HG03025 (cell line): ENCODE data around the gene CELSR2.
"Not testable (repeated sequence)": the region's sequence is repeated elsewhere in the genome, so short reads cannot be mapped to it uniquely, and the experiment has no call there.

Experiments used
- ATAC-seq: cut with Tn5 transposase; IDR thresholded peaks from one replicate; pipeline ENCODE4 v1.9.1; 2021; ENCODE audit warnings: mild to moderate bottlenecking, moderate library complexity; ENCODE audit not compliant: unreplicated experiment, low FRiP score

CELSR2 gene

DNA sequence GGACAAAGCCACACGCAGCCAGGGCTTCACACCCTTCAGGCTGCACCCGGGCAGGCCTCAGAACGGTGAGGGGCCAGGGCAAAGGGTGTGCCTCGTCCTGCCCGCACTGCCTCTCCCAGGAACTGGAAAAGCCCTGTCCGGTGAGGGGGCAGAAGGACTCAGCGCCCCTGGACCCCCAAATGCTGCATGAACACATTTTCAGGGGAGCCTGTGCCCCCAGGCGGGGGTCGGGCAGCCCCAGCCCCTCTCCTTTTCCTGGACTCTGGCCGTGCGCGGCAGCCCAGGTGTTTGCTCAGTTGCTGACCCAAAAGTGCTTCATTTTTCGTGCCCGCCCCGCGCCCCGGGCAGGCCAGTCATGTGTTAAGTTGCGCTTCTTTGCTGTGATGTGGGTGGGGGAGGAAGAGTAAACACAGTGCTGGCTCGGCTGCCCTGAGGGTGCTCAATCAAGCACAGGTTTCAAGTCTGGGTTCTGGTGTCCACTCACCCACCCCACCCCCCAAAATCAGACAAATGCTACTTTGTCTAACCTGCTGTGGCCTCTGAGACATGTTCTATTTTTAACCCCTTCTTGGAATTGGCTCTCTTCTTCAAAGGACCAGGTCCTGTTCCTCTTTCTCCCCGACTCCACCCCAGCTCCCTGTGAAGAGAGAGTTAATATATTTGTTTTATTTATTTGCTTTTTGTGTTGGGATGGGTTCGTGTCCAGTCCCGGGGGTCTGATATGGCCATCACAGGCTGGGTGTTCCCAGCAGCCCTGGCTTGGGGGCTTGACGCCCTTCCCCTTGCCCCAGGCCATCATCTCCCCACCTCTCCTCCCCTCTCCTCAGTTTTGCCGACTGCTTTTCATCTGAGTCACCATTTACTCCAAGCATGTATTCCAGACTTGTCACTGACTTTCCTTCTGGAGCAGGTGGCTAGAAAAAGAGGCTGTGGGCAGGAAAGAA, 25.5 kb downstream of the CELSR2 start:
- no peak for ATAC-seq

DNA sequence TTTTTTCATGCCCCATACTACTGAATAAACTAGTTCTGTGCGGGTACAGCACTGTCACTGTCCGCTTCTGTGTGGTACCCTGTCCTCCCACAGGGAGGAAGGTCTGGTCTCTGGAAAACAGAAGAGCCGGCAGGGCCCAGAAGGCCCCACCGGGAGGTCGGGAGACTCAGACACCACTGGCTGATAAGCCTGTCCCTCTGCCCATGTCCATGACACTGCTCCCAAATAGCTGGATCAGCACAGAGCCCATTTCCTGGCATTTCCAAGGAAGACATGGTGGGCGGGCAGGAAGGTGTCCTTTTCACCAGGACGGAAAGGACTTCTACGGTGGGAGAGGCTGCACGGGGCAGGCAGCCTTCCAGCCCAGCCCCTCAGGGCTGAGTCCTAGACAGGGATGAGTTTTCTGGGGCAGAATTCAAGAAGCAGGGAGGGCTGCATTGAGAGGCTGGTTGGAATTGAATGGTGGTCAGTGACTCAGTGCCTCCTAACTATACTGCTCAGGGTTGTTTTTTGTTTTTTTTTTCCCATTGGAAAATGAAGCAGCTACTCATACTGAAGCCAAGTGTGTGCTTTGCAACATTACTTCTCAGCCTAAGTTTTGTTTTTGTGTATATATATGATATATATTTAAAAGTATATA, 26.5 kb downstream of the CELSR2 start:
- ATAC-seq, result no peak

DNA sequence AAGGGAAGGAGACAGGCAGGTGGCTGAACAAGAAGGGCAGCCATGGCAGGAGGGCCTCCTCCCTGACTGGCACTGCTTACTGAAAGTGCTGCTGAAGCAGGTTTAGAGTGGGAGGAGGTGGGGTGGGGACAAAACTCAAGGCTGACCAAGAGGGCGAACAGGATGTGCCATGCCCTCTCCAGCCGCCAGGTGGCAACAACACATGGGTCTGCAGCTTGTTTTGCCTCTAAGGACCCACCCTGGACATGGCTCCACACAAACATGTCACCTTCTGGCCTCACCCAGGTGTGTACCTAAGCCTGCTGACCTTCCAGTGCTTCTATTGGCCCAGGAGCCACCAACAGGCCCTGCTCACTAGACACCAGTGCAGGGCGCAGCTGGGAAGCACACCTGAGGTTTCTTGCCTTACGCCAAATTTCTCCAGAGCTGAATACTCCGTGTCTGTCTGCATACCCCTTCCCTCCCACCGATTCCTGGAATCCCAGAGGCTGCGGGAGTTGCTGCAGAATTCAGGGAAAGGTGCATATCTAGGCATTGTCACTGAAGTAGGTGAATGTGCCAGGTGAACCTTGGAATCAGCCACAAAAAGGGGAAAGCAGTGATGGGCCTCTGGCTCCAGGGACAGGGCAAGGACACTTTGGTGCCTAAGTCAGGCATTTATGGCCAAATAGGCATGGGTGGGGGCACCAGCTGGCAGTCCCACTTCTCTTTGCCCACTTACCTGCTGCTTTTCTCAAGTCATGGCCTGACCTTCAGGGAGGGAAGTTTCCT, 28.3 kb downstream of the CELSR2 start:
- peak; percentile 64 for ATAC-seq

DNA sequence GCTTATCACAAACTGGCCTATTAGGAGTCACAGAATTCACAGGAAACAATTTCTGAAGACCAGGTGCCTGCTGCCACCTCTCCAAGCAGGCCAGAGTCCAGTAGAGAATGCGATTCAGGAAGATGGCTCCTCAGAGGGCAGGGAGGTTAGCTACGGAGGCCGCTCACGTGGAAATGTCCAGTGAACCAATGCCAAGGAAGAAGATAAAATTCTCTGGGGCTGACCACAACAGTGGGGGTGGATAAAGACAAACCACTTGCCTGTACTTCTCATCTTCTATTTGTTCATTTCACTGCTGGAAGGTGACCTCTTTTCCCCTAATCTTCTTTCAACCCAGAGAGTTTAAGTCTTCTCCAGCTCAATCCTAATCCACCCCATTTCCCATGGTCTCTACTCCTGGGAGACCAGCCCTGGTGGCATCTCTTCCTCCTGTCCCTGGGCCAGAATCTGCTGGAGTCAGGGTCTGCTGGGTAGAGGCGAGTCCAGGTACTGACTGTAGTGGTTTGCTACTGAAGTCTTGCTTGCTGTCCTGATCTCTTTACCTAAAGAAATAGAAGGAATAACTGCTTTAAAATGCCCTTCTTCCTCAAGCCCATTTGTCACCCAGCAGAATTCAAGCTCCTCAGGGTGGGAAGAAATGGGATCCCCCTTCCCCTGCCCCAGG, 30.4 kb downstream of the CELSR2 start:
- ATAC-seq, result no peak

DNA sequence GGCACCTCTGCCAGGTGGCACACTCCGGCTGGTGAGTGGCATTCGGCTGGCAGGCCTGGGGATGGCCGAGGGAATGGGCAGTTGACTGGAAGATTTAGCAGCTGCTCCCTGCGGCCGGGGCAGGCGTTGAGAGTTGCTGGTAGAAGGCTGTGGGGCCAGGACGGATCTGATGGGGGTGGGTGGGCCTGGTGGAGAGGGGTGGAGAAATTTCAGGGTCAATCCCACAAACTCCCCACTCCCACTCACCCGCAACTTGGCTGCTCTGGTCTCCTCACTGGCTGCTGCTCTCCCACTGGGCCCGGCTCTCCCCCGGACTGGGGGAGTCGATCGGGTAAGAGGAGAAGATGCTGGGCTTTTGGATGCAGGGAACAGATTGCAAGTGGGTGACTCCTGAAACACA, 31.5 kb downstream of the CELSR2 start:
- ATAC-seq, result no peak

DNA sequence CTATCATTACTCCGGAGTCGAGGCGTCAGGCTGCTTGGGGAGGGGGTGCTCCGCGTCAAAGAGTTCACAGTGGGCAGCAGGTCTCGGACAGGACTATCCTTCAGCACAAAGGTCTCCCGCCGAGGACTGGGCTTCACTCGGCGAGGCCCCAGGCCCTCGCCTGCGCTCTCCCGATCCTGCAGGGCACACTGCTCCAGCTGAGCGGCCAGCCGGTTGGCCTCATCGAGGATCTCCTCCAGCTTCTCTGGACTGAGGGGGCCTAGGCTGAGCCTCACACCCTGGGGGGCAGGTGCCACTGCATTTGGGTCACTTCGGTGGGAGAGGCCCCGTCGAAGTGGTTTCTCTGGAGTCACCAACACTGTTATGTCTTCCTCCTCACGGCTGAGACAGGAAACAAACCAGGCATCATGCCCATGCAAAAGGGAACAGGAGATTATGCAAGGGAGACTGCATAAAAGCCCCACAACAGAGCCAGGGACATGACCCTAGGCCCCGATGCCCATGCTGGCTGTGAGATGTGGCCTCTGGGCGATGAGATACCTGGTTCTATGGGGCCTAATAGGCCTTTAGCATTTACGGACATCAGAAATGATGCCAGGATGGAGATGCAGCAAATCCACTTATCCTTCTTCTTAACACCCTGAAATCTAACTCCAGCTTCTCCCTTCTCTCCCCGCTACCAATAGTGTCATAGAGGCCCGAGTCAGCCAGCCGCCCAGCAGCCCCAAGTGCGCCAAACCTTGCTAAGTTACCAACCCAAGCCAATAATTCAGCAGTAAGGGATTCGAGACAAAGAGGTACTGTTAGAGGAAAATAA, 32.5 kb downstream of the CELSR2 start:
- ATAC-seq, result no peak

DNA sequence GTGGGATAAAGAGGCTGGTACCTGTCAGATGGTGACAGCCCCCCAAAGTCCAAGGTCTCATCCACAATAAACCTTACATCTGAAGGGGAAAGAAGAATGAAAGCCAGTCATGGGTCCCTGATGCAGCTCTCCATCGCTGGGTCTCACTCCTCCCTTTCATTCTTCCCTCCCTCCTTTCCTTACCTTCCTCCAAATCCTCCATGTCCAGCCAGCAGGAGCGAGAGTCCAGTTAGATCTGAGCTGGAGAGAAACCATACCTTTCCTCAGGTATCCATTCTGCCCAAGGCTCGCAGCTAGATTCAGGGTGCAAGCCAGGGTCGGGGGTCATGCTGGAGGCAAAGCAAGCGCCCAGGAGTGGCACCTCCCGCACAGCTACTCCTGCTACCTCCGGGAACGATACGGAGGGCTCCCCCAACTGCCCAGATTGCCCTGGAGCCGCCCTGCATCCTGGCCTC, 33.2 kb downstream of the CELSR2 start:
- no peak for ATAC-seq

DNA sequence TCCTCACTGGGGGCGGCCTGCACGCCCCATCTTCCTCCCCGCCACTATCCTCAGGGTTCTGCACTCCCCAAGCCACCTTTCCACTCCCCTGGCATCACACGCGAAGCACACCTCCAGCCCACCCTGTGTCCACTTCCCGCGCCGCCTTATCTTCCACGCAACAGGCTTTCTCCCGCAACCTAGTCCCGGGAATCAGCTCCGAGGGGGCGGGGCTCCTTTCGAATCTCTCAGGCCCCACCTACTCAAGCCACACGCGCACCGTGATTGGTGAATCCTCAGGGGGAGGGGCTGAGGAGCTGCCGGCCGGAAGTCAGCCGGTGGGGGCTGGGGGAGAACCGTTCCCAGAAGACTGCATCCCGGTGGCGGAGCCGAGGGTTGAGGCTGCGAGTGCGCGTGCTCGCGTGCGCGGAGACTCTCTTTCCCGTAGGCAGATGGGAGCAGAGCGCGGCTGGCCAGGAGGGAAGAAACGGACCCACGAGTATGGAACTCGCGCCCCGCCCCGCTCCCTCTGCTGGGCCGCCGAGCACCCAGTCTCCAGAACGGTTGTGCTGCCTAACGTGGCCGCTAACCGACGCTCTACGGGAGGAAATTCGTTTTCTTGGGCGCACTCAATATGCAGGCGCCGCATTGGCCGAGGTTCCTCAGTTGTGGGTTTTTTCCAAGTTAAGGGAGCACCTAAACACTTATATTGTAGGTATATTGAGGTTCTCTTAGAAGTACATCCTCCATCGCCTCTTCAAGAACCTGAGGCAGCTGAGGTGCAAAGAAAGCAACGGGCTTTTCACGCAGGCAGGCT, 33.8 kb downstream of the CELSR2 start, which contains the start of gene PSRC1:
PSRC1 (minus strand) TSS at position 194 of the 796 bp plus-strand sequence.
- peak; percentile 88 for ATAC-seq

DNA sequence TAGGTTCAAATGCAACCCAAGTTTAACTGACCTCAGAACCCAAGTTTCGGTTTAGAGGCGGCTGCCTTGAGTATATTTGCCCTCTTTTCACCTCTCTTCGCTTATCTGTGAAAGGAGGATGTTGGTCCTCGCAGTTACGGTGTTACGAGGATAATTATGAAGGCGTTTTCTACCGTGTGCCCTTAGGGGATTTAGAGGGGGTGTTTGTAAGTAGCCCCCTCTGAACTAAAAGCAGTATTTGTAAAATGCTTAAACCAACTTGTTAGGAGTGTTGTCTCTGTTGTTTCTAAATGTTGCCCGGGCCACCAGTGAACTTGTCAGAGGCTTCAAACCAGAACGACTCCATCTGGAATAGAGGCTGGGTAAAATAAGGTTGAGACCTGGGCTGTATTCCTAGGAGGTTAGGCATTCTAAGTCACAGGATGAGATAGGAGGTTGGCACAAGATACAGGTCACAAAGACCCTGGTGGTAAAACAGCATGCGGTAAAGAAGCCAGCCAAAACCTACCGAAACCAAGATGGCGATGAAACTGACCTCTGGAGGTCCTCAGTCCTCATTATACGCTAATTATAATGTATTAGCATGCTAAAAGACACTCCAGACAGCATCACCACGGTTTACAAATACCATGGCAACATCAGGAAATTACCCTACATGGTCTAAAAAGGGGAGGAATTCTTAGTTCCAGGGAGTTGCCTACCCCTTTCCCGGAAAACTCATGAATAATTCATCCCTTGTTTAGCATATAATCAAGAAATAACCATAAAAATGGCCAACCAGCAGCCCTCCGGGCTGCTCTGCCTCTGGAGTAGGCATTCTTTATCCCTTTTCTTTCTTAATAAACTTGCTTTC, 34.6 kb downstream of the CELSR2 start:
- peak; percentile 29 for ATAC-seq

DNA sequence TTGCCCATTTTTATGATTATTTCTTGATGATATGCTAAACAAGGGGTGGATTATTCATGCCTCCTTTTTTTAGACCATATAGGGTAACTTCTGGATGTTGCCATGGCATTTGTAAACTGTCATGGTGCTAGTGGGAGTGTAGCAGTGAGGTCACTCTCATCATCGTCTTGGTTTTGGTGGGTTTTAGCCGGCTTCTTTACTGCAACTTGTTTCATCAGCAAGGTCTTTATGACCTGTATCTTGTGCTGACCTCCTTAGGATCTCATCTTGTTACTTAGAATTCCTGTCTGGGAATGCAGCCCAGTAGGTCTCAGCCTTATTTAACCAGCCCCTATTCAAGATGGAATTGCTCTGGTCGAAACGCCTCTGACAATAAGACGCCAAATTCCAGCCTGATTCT, 37.4 kb downstream of the CELSR2 start:
- ATAC-seq, result not testable (repeated sequence)

DNA sequence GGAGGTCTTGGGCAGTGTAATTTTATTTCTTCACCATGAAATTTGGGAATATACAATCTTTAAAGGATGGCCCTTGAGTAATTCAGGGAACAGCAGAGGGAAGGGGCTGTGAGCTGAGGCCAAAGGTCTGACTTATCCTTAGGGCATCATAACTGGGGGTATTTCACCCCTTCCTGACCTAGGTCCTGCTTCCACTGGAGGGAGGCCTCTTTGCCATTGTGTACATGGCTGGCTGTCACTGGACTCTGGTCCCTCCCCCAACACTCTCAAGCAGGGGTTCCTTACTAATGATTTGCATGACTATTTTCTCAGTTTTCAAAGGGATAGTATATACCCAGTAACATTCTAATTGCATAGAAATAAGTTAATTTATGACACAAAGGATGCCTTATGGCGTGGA, 40.8 kb downstream of the CELSR2 start:
- ATAC-seq, result no peak

DNA sequence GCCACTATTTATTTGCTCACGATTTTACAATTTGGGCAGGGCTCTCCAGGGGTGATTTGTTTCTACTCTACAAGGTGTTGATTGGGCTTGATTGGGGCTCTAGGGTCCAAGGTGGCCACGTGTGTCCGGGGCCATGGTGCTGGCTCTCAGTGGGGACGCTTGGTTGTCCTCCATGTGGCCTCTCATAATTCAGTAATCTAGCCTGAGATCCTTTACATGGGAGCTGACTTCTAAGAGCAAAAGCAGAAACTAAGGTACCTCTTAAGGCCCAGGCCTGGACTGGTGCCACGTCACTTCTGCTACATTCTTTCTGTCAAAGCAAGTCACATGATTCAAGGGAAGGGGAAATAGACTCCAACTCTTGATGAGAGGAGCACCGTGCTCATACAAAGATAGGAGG, 41.7 kb downstream of the CELSR2 start:
- ATAC-seq, result no peak

DNA sequence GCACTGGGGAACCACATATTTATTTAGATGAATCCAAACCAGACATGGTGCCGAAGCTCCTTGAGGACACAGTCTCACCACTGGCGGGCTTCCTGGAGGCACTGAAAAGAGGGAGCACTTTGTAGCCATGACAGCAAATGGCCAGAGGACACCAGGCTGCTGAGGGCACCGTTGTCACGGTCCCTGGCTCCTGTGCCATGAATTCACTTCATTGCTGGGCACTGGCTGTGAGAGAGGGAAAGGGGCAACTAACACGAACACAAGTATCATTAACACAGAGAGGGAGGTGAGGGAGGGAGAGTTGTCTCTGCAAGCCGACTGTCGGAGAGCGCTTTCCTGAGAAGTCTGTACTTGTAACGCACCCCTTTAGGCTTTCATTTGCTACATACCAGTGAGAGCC, 43.0 kb downstream of the CELSR2 start:
- no peak for ATAC-seq

DNA sequence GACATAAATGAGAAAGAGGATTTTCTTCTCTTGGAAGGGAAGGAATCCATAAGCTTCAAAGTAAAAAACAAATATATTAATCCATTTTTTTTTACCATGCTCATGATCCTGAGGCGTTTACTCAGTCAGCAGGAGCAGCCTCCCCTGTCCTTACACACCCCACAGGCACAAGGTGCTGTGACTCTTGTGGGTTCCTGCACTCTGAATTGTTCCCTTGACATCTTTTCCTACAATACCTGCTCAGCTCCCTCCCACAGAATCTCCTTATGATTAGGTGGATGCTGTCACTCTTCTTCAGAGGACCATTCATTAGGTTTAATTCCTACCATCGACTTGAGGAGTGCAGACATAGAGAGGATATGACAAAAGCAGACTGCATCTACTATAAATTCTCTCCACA, 43.7 kb downstream of the CELSR2 start:
- ATAC-seq, result no peak

DNA sequence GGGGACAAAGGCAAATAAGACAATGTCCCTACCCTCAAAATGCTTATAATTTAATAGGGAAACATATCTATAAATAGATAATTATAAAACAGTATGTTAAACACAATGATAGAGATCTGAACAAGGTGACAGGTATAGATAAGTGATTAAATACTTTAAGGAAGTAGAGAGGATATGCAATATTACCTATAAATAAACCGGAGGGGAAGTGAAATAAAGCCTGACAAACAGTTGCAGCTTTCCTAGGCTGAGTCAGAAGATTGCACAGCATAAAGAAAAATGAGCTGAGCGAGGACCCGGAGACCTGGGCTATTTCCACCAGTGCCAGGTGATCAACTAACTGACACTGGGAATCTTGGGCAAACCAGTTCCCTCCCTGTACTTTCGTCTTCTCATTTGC, 45.1 kb downstream of the CELSR2 start:
- no peak for ATAC-seq

DNA sequence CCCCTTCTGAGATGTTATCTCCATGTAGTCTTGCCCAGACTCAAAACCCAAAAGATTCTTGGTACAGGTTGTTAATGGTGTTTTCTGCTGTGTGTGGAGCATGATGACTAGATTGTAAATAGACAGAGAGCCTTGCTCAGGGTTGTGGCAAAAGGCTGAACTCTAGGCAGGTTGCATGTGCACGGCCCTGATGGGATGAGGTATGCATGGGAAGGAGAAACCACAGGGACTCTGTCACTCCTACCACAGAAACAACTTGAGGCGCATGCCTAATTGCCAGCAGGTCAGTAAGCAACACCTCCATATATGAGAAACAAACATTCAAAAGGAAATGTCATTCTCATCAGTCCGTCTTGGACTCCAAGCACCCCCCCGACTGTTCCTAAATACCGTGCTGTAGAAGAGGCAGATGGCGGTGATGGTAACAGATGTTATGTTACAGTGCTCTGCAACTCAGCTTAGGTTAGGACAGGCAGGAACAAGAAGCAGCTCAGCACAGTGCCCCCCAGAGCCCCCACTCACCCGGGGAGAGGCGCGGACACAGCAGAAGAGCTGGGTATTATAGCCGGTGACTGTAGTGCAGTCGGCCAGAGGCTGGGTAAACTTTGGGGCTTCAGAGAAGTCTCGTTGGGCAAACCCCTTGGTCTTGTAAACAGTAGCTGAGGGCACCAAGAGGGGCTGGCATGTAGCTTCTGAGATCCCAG, 46.5 kb downstream of the CELSR2 start:
- ATAC-seq, result no peak

DNA sequence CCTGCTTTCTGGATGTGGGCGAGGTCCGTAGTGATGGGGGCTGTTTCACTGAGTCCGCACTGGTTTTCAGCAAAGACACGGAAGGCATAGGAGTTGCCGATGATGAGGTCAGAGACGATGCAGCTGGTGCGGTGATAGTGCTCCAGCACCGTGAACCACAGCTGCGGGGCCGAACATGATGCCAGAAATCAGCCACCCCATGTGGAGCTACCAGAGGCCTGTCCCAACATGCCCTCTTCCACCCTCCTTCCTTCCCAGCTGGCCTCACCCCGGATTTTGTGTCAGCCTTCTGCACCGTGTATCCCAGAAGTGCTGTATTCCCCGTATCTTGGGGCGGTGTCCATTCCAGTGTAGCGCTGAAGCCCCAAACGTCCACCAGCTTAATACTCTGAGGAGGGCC, 47.4 kb downstream of the CELSR2 start:
- no peak for ATAC-seq
